HL-60 (cell line): ENCODE results near the gene CNTN5.

Experiments
- GABPA ChIP-seq: IDR thresholded peaks from 2 replicates; pipeline ENCODE4 v1.6.1; 2012; ENCODE audit warnings: low read depth
- REST ChIP-seq: IDR thresholded peaks from 2 replicates; pipeline ENCODE4 v1.6.1; 2012; ENCODE audit warnings: low read depth; ENCODE audit not compliant: insufficient replicate concordance

GRCh38 chr11:99531468-99531867 is 510.7 kb downstream of the CNTN5 start:
- TF ChIP-seq REST (no peak), GABPA (no peak)
